C4-2B (cell line): ENCODE data around the gene TMEM183A.

Source experiments
- ZFX ChIP-seq: fragments of 450-650 bp; IDR thresholded peaks from 2 replicates; pipeline ENCODE4 v1.6.1; 2017
- TF ChIP-seq, protein P1 (sequence below): fragments of 450-650 bp; conservative IDR thresholded peaks from 2 replicates; pipeline ENCODE4 v1.5.1; 2017; ENCODE audit warnings: mild to moderate bottlenecking

DNA sequence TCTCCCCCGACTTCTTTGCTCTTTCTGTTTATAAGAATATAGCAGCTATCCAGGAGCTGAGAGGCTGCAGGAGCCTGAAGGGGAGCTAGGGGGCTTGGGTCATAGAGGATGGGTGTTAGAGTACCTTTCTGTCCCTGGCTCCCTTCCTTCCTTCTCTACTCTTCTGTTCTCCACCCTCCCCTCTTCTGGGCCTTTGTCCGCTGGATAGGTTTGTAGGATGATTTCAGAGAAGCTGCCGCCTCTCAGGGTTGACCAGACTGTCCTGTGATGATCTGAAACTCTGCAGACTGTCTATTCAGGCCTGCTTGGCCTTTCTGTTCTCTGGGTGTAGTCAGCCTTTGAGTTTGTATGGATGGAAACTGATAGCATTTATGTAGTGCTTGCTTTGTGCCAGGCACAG, 45.4 kb downstream of the TMEM183A start:
- TF ChIP-seq, protein P1, sequence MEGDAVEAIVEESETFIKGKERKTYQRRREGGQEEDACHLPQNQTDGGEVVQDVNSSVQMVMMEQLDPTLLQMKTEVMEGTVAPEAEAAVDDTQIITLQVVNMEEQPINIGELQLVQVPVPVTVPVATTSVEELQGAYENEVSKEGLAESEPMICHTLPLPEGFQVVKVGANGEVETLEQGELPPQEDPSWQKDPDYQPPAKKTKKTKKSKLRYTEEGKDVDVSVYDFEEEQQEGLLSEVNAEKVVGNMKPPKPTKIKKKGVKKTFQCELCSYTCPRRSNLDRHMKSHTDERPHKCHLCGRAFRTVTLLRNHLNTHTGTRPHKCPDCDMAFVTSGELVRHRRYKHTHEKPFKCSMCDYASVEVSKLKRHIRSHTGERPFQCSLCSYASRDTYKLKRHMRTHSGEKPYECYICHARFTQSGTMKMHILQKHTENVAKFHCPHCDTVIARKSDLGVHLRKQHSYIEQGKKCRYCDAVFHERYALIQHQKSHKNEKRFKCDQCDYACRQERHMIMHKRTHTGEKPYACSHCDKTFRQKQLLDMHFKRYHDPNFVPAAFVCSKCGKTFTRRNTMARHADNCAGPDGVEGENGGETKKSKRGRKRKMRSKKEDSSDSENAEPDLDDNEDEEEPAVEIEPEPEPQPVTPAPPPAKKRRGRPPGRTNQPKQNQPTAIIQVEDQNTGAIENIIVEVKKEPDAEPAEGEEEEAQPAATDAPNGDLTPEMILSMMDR: no peak
- no peak for TF ChIP-seq ZFX
